ENCODE measurements around the gene NPW. TPM values are rescaled to one million over a fixed set of nuclear protein-coding genes. Genes with fewer than 3 reads are reported as not detected.
A peak's percentile ranks its signal among the peaks of the same experiment; 100 is the strongest.

The NPW gene
- total RNA-seq, 1 donor from 2014 or later = 1.3 TPM

- DNase-seq (ENCODE audit: low read depth in 2 of 2) = peak; percentile 86 to 96
Observed at GRCh38 chr16:2047330-2048115, 27.9 kb downstream of the NPW start, which contains the start of the genes NTHL1 and TSC2. TSS of gene NTHL1 (minus strand) at chr16:2047834. CDS start at chr16:2047823, 11 bp downstream. TSS of gene TSC2 (plus strand) at chr16:2047985. CDS start at chr16:2048616, 631 bp downstream.

DNA sequence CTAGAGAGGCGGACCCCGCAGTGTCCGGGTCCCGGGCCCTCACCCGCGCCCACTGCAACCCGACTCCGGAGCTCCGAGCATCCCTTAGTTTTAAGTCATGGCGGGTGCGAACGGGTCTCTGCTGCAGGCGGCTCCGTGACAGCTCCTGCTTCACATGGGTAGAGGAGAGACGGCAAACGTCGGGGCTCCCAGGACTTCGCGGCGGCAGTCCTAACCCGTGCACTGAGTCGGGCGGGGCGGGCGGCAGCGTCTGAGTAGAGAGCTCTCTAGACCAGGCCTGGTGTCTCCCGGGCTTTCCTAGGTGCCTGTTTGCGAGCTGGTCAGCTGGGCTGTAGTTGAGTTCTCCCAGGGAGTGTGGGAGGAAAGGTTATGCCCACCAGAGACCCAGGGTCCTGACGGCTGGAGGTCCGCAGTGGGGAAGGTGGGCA, 28.5 kb downstream of the NPW start:
- DNase-seq (ENCODE audit: low read depth in 2 of 2) = peak in 1 of 2 donors; percentile 28

- DNase-seq (ENCODE audit: low read depth in 2 of 2) = no peak
Observed at GRCh38 chr16:2053211-2053610, 33.6 kb downstream of the NPW start.

- no peak for DNase-seq (ENCODE audit: low read depth in 2 of 2)
Observed at GRCh38 chr16:2053897-2054296, 34.3 kb downstream of the NPW start.

DNA sequence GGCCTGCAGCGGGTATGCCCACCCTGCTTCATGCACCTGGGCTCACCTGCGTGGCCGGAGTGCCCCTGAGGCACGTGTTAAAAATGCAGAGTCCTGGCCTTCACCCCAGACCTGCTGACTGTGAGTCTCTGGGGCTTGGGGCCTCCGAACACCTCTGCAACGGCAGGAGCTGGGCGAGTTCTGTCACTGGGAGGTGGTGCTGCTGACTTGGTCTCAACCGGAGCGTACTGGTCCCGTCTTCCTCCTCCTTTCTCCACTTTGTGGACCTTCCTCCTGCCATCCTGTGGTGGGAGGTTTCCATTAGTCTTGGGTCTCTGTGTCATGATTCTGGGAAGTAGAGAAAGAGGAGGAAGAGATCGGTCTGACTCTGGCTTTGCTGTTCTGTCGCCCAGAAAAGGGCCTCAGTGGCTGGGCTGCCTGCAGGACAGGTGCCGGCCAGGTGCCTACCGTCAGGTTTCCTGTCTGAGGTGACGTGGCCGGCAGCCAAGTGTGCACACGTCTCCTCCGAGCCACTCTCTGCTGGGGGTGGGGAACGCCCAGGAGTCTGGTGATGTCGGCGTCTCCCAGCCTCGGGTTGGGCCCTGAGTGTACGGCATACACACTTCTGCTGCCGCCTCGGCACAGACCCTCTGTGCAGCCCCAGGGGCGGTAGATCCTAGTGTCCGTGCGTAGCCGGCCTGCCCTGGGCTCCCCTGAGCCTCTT, 35.1 kb downstream of the NPW start:
- no peak for DNase-seq (ENCODE audit: low read depth in 2 of 2)

- peak in 1 of 2 donors; percentile 51 for DNase-seq (ENCODE audit: low read depth in 2 of 2)
Observed at GRCh38 chr16:2056077-2056476, 36.5 kb downstream of the NPW start.

DNA sequence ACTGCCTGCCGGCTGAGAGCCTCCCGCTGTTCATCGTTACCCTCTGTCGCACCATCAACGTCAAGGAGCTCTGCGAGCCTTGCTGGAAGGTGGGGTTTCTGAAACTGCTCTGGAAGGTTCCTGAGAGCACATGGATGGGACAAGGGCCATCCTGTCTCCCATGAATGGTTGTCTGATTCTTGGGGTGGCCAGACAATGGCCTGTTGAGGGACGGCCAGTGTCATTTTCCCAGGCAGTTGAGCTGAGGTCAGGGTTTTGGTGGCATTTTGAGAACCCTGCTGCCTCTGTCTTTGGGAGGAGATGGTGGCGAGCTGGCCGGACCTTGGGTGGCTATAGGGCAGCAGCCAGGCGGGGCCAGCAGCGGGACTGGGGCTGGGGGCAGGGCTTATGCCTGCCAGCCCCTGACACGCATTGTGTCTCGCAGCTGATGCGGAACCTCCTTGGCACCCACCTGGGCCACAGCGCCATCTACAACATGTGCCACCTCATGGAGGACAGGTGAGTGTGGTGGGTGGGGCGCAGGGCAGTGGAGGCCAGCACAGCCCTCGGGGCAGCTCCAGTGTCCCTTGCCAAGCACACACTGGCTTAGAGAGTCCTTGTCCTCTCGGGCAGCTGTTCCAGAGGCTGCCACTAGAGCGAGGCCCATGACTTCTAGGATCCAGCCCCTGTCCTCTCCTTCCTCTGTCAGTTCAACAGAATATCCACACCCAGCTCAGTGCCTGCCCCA, 37.3 kb downstream of the NPW start:
- no peak for DNase-seq (ENCODE audit: low read depth in 2 of 2)

DNA sequence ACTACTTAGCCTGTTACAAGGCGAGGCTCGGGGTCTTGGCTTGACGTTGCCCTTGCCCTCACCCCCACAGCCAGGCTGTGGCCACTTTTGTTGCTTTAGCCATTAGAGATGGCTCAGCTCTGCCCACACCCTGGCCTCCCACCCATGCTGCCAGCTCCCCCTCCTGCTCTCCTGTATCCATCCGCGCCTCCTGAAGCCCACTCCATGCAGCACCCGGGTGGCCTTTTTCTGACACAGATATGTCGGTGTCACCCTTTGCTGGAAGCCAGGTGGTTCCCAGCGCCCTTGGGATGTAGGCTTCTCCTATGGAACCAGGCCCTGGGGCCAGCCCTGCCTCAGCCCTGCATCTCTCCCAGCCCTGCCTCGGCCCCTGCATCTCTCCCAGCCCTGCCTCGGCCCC, 37.9 kb downstream of the NPW start:
- DNase-seq (ENCODE audit: low read depth in 2 of 2) = no peak

DNA sequence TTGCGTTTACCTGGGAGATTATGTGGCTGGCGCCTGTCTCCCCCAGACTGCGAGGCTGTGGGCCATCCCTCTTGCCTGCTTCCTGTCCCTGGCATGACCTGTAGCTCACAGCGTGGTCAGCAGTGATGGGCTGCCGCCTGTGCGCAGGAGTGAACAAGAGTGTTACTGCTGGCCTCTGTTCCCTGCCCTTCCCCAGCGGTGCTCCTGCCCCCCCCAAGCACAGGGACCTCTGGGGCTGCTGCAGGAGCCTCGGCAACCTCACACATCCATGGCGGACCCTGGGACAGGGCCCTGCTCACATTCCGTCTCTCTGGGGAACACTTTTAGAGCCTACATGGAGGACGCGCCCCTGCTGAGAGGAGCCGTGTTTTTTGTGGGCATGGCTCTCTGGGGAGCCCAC, 38.8 kb downstream of the NPW start:
- DNase-seq (ENCODE audit: low read depth in 2 of 2) = no peak

DNA sequence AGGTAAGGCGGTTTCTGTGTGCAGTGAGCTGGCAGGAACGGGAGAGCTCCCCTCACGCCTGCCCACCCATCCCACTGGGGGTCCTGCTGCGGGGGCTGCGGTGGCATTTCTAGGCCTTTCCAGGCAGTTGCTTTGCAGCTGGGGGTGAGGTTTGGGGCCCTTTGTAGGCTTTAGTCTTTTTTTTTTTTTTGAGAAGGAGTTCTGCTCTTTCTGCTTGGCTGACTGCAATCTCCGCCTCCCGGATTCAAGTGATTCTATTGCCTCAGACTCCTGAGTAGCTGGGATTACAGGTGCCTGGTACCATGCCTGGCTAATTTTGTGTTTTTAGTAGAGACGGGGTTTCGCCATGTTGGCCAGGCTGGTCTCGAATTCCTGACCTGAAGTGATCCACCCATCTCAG, 39.3 kb downstream of the NPW start:
- DNase-seq (ENCODE audit: low read depth in 2 of 2) = no peak

GRCh38 chr16:2060346-2060745, 40.8 kb downstream of the NPW start:
- DNase-seq (ENCODE audit: low read depth in 2 of 2) = no peak

DNA sequence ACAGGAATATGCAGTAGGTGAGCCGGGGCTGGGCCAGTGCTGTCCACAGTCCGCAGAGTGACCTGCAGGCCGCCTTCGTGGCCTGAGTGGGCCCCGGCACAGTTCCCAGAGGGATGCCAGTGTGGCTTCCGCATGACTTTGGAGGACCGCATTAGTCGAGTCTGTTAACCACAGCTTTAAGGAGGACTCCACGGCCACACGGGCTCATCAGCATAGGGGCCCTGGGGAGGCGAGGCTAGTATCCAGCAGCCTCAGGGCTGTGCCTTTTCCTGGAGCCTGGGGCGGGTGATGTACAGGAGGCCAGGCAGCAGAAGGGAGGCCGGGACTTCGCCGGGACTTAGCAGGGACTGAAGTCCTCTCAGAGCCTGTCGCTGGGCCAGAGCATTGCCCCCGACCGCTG, 41.4 kb downstream of the NPW start:
- DNase-seq (ENCODE audit: low read depth in 2 of 2) = no peak

GRCh38 chr16:2061526-2061925, 41.9 kb downstream of the NPW start:
- DNase-seq (ENCODE audit: low read depth in 2 of 2) = no peak

- no peak for DNase-seq (ENCODE audit: low read depth in 2 of 2)
Observed at GRCh38 chr16:2062801-2063200, 43.2 kb downstream of the NPW start.

GRCh38 chr16:2063861-2064260, 44.3 kb downstream of the NPW start:
- no peak for DNase-seq (ENCODE audit: low read depth in 2 of 2)

DNA sequence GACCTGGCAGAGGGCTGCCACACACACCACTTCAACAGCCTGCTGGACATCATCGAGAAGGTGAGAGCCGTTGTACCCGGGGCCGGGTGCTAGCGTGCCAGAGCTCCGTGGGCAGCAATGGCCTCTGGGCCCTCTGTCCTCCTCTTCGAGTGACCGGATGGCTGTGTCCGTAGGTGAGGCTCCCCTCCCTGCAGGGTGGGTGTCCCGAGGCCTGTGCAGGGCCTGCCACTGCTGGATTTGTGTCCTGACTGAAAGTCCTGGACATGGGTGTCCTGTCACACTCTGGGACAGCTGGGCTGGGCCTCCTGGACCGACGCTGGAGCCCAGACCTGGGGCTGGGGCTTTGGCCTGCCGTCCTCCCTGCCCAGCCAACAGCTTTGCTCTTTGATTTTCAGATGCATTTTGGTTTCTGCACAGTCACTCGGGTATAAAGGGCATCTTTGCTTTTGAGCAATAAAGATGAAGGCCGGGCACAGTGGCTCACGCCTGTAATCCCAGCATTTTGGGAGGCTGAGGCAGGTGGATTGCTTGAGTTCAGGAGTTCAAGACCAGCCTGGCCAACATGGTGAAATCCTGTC, 44.9 kb downstream of the NPW start:
- no peak for DNase-seq (ENCODE audit: low read depth in 2 of 2)

DNA sequence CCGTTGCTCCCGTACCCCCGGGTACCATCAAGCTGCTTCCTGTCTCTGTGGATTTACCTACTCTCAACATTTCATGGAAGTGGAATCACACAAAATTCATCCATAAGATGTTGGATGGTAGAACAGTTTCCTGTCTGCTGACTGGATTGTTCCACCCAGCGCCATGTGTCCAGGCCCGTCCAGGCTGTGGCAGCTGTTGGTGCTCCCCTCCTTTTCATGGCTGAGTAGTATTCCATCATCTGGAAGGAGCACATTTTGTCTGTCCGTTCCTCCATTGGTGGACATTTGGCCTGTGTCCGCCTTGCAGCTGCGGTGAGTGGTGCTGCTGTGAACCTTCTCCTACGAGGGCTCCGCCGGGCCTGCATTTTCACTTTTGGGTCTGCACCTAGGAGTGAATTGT, 46.6 kb downstream of the NPW start:
- DNase-seq (ENCODE audit: low read depth in 2 of 2) = no peak

Other genes with a start within 250 kb of the NPW start
- 33.0 and 37.6 TPM in 2 replicates for gene NME3, start 248.2 kb upstream of the NPW start, total RNA-seq
- gene EME2, start 247.0 kb upstream of the NPW start, total RNA-seq = 2.6 and 4.6 TPM in 2 replicates
- gene MRPS34, start 246.7 kb upstream of the NPW start, total RNA-seq = 48.1 and 58.2 TPM in 2 replicates
- 35.3 and 54.2 TPM in 2 replicates for gene SPSB3, start 237.2 kb upstream of the NPW start, total RNA-seq
- gene NUBP2, start 236.8 kb upstream of the NPW start, total RNA-seq = 58.9 and 76.7 TPM in 2 replicates
- gene IGFALS, start 226.1 kb upstream of the NPW start, total RNA-seq = not detected in 2 replicates
- 53.5 and 82.7 TPM in 2 replicates for gene HAGH, start 193.0 kb upstream of the NPW start, total RNA-seq
- 72.3 and 84.5 TPM in 2 replicates for gene FAHD1, start 192.6 kb upstream of the NPW start, total RNA-seq
- not detected in 2 replicates for gene MEIOB, start 147.6 kb upstream of the NPW start, total RNA-seq
- not detected in 2 replicates for gene HS3ST6, start 101.4 kb upstream of the NPW start, total RNA-seq
- 10.4 and 11.9 TPM in 2 replicates for gene MSRB1, start 76.6 kb upstream of the NPW start, total RNA-seq
- gene RPL3L, start 65.1 kb upstream of the NPW start, total RNA-seq = not detected in 2 replicates
- 137 and 147 TPM in 2 replicates for gene NDUFB10, start 60.2 kb upstream of the NPW start, total RNA-seq
- 2,692 and 2,867 TPM in 2 replicates for gene RPS2, start 55.0 kb upstream of the NPW start, total RNA-seq
- gene RNF151, start 52.9 kb upstream of the NPW start, total RNA-seq = not detected in 2 replicates
- 31.7 and 41.5 TPM in 2 replicates for gene TBL3, start 47.7 kb upstream of the NPW start, total RNA-seq
- 0.13 TPM in 1 of 2 replicates, not detected in the other for gene NOXO1, start 38.3 kb upstream of the NPW start, total RNA-seq
- gene GFER, start 35.6 kb upstream of the NPW start, total RNA-seq = 9.7 and 10.3 TPM in 2 replicates
- 1.3 and 1.5 TPM in 2 replicates for gene SYNGR3, start 29.8 kb upstream of the NPW start, total RNA-seq
- 9.2 and 12.9 TPM in 2 replicates for gene ZNF598, start 10.0 kb upstream of the NPW start, total RNA-seq
- 48.5 and 64.6 TPM in 2 replicates for gene NHERF2, start 7.1 kb downstream of the NPW start, total RNA-seq
- 22.4 and 39.3 TPM in 2 replicates for gene NTHL1, start 28.0 kb downstream of the NPW start, total RNA-seq
- 23.6 and 36.4 TPM in 2 replicates for gene TSC2, start 28.2 kb downstream of the NPW start, total RNA-seq
- gene PKD1, start 116.1 kb downstream of the NPW start, total RNA-seq = 20.8 and 35.7 TPM in 2 replicates
- 0.51 and 0.77 TPM in 2 replicates for gene RAB26, start 128.8 kb downstream of the NPW start, total RNA-seq
- 64.6 and 88.1 TPM in 2 replicates for gene TRAF7, start 136.0 kb downstream of the NPW start, total RNA-seq
- gene CASKIN1, start 176.8 kb downstream of the NPW start, total RNA-seq = under 0.01 and 0.13 TPM in 2 replicates
- gene MLST8, start 185.7 kb downstream of the NPW start, total RNA-seq = 15.3 and 26.9 TPM in 2 replicates
- gene BRICD5, start 191.1 kb downstream of the NPW start, total RNA-seq = 1.3 and 1.7 TPM in 2 replicates
- 11.8 and 12.5 TPM in 2 replicates for gene PGP, start 195.1 kb downstream of the NPW start, total RNA-seq
- 22.2 and 26.3 TPM in 2 replicates for gene E4F1, start 203.8 kb downstream of the NPW start, total RNA-seq
- gene DNASE1L2, start 216.7 kb downstream of the NPW start, total RNA-seq = 0.25 and 0.26 TPM in 2 replicates
- 31.8 and 36.2 TPM in 2 replicates for gene ECI1, start 231.8 kb downstream of the NPW start, total RNA-seq
- 37.2 and 60.6 TPM in 2 replicates for gene RNPS1, start 248.3 kb downstream of the NPW start, total RNA-seq